GM19468 (cell line): ENCODE measurements around the gene PLA2G4B.

Source experiments
- ATAC-seq: cut with Tn5 transposase; IDR thresholded peaks from one replicate; pipeline ENCODE4 v1.9.1; 2021; ENCODE audit warnings: mild to moderate bottlenecking, moderate library complexity, moderate number of reproducible peaks; ENCODE audit not compliant: unreplicated experiment; ENCODE audit errors: extremely low read depth

Gene PLA2G4B

DNA sequence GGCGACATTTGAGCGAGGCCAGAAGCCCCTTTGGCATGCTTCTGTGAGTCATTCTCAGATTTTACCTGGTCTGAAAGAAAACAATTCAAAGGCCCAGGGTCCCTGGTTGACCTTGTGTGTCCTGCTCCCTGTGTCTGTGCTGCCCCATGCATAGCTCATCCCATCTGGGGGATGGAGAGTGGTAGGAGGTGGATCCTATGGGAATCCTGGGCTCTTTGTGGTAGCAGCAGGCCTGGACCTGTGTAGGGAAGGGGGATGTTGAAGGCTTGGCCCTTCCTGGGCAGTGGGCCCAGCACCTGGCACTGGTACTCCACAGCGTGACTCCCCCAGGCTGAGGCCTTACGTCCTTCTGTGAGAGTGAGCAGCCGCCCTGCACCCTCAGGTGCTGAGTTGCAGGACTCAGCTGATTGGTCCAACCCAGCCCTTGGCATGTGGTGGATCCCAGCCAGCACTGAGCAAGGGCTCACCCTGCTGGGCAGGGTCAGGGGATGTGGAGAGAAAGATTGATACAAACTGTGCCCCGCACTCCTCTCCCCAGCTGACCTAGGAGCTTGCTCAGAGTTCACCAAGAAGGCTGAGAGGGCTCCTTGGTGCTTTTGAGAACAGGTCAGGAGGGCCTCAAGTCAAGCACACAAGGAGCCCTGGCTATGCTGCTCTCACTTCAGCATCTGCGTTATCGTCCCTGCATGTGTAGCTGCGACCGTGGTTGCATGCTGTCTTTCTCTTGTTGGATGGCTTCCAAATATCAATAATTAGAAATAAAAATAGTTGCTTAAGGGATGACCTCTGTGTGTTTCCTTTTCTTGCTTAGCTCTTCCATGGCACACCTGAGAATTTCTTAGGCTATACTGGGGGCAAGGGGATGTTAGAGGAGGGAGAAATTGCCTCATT lies 32.1 kb upstream of the PLA2G4B start:
- ATAC-seq, result no peak

DNA sequence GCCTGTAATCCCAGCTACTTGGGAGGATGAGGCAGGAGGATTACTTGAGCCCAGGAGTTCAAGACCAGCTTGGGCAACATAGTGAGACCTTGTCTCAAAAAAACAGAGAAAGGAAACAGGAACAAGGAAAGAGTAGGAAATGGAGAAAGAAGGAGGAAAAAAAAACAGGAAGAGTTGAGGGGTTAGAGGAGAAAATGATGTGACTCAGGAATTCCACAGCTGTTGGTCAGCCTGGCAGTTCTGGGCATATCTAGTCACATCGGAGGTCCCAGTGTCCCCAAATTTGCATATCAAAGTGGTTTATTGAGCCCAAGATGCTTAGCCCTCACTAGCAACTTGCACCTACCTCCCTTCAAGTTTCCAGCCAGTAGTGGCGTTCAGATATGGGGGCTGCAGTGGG lies 29.5 kb upstream of the PLA2G4B start:
- ATAC-seq, result no peak

DNA sequence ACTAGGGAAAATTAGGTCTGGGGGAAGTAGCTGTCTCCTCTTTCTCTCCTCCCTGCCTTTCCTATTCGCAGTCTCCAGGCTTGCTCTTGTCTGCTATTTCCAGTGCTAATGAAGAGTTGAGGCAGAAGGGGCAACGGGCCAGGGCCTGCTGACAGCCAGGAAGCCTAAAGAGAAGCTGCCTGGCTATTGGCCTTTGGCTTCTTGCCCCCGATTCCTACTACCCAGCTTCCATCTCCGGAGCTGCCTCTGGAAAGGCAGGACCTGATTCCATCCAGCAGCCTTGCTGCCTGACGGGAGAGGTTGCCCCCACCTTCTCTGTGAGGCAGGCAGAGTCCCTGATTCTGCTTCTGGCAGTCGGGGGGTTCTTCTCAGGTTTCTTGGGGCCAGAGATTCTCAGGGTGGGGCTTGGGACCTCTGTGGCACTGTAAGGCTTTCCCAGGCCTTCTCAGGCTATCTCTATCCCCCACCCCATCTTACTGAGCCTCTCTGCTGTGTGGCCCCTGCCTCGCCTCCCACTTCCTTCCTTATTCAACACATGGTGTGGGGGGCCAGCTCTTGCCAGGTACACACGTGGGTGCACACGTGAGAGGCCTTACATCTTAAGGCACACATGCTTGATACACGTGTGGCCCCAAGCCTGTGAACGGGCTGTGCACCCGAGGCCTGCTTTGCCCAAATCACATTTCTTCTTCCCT lies 29.0 kb upstream of the PLA2G4B start:
- ATAC-seq, result no peak

DNA sequence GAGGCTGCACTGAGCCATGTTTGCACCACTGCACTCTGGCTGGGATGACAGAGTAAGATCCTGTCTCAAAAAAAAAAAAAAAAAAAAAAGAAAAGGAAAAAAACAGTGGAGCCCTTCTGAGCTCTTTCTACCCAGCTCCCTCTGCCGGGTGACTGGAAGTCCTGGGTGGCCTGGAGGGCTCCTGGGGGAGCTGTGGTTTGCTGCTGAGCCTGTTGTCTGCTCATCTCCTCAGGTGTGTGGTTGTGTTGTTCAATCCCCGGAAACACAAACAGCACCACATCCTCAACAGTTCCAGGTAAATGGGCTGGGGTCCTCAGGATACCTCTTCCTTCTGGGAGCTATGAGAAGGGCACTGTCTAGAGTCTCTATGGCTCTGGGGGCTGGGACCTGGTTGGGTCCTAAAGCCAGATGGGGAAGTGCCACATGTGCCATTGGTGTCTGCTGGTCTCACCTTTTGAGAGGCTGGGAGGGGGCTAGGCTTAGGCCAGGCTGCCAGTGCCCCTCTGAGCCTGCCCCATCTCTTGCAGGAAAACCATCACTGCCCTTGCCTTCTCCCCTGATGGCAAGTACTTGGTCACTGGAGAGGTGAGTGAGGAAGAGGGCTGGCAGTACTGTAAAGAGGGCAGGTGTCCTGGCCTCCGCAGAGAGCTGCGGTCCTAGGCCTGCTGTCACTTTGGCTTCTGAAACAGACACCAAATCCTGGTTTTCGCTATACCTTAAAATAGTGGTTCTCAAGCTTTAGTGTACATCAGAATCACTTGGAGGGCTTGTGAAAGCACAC lies 27.8 kb upstream of the PLA2G4B start:
- no peak for ATAC-seq

DNA sequence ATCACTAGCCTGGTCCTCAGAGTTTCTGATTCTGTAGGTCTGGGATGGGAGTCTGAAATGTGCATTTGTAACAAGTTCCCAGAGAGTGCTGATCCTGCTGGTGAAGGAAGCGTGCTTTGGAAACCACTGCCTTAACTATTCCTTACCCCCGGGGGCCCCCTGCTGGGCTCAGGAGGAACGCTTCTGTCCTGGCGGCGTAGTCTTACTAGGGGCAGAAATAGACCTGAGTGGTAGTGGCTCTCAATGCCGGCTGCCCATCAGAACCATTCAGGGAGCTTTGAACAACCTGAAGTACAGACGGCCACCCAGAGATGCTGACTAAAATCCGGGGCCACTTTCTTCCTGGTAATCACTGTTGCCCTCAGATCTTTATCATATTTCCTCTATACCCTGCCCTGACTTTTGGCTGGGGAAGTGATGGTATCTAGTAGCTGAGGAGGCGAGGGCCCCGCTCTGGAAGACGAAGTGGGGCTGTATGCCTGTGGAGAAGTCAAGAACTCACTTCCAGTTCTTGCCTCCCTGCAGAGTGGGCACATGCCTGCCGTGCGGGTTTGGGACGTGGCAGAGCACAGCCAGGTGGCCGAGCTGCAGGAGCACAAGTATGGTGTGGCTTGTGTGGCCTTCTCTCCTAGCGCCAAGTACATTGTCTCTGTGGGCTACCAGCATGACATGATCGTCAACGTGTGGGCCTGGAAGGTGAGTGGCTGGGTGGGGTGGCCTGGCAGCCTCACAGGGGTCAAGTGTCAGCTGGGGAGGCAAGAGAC lies 27.0 kb upstream of the PLA2G4B start:
- ATAC-seq, result no peak

DNA sequence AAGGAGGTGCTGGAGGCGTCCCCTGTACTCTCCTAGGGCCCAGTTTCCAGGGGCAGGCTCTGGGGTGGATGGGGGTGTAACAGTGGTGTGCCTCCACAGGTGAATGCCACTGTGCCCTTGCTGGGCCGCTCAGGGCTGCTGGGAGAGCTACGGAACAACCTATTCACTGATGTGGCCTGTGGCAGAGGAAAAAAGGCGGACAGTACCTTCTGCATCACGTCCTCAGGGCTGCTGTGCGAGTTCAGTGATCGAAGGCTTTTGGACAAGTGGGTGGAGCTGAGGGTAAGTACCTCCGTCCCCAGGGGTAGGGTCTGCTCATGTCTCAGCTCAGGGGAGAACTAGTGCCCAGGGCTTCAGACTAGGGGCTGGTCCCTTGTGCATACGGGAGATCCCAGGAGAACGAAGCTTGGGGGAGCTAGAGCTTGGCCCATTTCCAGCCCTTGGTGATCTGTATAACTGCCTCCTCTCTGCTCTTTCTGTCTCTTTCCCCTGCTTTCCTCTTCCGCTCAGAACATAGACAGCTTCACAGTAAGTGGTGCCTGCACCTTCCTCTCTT lies 25.7 kb upstream of the PLA2G4B start:
- ATAC-seq, result no peak

DNA sequence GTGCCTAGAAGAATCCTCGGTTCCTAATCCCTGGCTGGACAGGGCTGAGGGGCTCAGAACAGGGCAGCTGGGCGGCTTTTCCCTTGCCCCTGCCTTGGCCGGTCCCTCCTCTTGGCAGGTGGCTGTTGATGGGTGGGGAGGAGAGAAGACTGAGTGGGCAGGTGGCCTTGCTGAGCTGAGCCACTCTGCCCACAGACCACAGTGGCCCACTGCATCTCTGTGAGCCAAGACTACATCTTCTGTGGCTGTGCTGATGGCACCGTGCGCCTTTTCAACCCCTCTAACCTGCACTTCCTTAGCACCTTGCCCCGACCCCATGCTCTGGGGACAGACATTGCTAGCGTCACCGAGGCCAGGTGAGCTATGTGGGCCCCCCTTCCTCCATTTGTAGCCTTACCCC lies 25.2 kb upstream of the PLA2G4B start:
- ATAC-seq, result no peak

DNA sequence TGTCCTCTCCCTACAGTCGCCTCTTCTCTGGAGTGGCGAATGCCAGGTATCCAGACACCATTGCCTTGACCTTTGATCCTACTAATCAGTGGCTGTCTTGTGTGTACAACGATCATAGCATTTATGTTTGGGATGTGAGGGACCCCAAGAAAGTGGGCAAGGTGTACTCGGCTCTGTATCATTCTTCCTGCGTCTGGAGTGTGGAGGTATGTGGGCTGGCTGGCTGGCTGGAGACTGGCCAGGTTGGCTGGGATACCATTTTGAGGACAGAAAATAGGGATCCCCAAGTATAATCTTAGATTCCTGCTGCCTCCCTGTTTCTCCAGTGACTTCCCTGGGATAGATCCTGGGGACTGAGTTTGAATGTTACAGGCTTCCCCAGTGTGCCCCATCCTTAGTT lies 24.1 kb upstream of the PLA2G4B start:
- ATAC-seq, result no peak

DNA sequence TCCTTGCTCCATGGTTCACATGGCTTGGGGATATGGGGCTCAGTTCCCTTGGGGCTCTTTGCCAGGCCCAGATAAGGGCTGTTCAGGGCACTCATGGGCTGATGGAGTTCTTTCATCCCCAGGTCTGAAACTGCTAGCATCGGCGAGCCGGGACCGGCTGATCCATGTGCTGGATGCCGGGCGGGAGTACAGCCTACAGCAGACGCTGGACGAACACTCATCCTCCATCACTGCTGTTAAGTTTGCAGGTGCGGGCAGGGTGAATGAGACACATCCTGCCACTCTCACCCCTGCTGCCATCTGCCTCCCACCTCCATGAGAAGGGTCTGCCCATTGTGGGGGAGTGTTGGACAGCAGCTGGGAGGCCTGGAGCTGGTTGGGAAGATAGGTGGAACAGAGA lies 21.9 kb upstream of the PLA2G4B start:
- no peak for ATAC-seq

DNA sequence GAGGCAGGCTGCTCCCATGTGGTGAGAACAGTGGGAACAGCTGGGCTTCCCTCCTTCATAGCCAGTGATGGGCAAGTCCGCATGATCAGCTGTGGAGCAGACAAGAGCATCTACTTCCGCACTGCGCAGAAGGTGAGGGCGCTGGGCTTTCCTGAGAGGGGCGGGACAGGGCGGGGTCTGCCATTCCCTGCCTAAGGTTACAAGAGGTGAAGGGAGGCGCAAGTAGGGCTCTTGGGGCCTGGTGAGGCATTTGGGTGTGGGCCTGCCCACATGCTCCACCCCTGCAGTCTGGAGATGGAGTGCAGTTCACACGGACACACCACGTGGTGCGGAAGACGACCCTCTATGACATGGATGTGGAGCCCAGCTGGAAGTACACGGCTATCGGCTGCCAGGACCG lies 21.3 kb upstream of the PLA2G4B start:
- no peak for ATAC-seq

DNA sequence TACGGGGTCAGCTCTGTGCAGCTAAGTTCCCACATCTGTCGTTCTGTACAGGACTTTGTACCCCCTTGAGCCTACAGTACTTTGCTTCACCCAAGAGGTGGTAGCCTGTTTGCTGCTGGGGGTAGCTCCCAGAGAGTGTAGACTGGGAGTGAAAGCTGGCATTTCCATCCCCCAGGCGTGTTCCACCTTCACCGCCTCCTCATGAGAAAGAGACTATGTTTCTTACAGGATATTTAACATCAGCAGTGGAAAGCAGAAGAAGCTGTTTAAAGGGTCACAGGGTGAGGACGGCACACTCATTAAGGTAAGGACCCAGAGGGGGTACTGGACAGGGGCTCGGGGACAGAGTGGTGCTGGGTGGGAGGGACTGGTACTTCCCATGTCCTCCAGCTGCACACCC lies 20.9 kb upstream of the PLA2G4B start:
- ATAC-seq, result no peak

DNA sequence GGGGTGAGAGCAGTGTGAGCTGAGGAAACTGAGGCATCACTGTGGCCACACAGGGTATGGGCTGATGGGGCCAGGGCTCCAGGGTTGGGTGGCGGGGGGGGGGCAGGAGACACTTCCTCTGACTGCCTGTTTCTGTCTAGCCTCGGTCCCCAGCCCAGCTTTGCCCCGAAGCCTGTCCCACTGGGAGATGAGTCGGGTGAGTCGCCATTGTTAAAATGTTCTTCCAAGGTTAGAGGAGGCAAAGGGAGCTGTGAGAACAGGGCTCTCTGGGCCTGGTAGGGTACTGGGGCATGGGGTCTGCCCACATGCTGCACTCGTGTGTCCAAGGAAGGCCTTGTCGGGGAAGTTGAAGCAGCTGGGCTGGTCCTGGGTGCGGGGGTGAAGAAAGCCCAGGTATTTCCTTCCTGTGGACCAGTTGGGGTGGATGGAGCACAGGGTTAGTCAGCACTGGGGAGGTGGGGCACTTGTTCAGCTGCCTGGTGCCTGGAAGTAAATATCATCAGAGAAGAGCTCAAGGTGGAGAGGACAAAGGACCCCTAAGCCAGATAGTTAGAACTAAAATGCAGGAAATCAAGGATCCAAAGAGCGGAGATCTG lies 19.1 kb upstream of the PLA2G4B start:
- ATAC-seq, result no peak

DNA sequence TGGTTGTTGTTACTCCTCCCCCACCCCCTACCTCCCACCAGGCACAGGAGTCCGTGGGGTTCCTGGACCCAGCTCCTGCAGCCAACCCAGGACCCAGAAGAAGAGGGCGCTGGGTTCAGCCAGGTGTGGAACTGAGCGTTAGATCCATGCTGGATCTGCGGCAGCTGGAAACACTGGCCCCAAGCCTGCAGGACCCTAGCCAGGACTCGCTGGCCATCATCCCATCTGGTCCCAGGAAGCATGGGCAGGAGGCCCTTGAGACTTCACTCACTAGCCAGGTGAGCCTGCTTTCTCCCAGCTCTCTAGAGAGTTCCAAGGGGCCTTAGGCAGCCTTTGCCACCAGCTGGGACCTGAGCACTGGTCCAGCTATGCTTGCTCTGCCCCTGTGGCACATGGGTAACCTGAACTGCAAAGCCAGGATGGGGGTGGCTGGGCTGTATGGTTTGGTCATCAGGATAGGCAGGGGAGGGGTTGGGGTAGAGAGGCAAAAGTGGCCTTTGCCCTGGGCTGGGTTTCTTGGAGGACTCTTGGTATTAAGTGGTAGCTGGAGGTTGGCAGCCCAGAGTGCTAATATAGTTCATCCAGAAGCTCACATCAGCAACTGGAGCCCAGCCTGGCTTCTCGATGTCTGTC lies 17.7 kb upstream of the PLA2G4B start:
- no peak for ATAC-seq

DNA sequence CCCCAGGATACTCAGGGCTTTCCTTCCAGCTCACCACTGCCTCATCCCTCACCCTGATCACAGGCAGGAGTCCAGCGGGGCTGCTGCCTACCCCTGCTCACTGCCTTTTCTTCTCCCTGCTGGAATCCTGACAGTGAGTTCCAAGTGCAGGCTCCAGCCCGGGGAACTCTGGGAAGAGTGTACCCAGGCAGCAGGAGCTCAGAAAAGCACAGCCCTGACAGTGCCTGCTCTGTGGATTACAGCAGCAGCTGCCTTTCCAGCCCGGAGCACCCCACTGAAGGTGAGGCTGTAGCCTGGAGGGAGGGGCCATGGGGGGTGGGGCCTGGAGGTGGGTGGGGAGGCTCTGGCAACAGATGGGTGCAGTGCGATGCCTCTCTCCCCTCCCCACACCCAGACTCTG lies 16.8 kb upstream of the PLA2G4B start:
- no peak for ATAC-seq

DNA sequence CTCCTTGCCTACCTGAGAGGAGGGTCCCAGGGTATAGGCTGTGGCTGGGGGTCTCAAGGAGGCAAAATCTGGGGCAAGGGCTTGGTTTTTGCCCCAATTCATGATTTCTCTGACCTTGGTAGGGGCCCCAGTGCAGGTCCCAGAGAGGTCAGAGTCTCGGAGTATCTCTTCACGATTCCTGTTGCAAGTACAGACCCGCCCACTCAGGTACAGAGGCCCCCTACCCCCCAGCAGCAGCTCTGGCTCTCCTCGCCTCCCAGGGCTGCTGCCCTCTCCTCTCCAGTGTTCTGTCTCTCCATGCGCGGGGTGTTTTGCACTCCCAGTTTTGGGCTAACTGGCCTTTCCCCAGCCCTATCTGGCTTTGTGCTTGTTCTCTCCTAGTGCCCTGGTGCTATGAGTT lies 16.2 kb upstream of the PLA2G4B start:
- ATAC-seq, result no peak

DNA sequence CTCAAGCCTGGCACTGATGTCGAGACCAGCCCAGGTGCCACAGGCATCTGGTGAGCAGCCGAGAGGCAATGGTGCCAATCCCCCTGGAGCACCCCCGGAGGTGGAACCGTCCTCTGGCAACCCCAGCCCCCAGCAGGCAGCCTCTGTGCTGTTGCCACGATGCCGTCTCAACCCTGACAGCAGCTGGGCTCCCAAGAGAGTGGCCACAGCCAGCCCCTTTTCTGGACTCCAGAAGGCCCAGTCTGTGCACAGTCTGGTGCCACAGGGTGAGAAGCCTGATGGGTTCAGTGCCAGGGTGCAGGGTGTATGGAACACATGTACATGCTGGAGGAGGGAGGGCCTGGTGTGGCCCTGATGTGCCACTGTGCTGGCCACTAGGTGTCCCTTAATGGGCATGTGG lies 15.7 kb upstream of the PLA2G4B start:
- no peak for ATAC-seq

DNA sequence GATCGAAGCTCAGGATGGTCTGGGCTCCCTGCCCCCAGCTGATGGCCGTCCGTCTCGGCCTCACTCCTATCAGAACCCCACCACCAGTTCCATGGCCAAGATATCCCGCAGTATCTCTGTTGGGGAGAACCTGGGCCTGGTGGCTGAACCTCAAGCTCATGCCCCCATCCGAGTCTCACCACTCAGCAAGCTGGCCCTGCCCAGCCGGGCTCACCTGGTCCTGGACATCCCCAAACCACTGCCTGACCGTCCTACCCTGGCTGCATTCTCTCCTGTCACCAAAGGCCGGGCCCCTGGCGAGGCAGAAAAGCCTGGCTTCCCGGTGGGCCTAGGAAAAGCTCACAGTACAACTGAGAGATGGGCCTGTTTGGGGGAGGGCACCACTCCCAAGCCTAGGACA lies 15.1 kb upstream of the PLA2G4B start:
- no peak for ATAC-seq

DNA sequence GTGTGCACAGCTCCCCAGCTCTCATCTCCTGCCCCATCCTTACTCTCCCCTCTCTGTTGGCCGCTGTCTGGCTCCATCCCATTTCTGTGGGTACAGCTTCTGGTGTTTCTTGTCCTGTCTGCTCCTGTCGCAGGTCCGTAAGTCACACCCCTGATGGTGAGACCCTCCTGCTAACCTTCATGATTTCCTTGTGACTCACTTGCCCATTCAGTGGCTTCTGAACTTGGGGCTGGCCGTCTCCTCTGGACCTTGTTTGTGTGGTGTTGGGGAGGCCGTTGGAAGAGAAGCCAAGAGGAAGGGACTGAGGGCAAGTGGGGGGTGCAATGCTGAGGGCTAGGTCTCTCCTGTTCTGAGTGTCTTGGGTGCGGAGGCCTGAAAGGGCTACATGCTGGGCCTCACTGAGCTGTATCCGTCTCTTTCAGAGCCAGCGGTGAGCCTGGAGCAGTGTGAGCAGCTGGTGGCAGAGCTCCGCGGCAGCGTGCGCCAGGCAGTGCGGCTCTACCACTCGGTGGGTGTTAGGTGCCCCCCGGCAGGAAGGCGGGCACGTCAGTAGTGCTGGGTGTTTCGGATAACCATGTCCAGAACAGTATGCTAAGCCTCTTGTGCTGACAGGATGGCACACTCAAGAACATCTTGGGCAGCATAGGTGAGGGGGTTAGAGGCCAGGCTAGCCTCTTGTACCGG lies 14.4 kb upstream of the PLA2G4B start:
- no peak for ATAC-seq

DNA sequence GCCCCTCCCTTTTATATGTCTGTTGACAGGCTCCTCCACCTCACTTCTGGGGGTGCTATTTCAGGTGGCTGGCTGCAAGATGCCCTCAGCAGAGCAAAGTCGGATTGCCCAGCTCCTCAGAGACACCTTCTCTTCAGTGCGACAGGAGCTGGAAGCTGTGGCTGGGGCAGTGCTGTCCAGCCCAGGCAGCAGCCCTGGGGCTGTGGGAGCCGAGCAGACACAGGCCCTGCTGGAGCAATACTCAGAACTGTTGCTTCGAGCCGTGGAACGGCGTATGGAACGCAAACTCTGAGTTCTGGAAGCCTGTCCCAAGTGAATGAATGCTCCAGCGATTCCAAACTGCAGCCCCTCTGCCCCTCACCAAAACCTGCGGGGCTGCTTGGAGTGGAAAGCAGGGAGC lies 13.5 kb upstream of the PLA2G4B start:
- no peak for ATAC-seq
